HK-2 (cell line): ENCODE results near the gene ITGA3.

Experiments
- DNase-seq: peaks from one replicate; pipeline ENCODE4 v3.0.0-alpha.2; 2018; ENCODE audit not compliant: unreplicated experiment

The ITGA3 gene

GRCh38 chr17:50055426-50056216 is at the start of gene ITGA3:
TSS of gene ITGA3 (plus strand) at chr17:50056110. CDS start at chr17:50056440, 330 bp downstream.
- peak; percentile 96 for DNase-seq

- DNase-seq, result no peak
Observed at GRCh38 chr17:50009282-50009681, 46.6 kb upstream of the ITGA3 start.

GRCh38 chr17:50013079-50013478 is 42.8 kb upstream of the ITGA3 start:
- DNase-seq, result no peak

DNA sequence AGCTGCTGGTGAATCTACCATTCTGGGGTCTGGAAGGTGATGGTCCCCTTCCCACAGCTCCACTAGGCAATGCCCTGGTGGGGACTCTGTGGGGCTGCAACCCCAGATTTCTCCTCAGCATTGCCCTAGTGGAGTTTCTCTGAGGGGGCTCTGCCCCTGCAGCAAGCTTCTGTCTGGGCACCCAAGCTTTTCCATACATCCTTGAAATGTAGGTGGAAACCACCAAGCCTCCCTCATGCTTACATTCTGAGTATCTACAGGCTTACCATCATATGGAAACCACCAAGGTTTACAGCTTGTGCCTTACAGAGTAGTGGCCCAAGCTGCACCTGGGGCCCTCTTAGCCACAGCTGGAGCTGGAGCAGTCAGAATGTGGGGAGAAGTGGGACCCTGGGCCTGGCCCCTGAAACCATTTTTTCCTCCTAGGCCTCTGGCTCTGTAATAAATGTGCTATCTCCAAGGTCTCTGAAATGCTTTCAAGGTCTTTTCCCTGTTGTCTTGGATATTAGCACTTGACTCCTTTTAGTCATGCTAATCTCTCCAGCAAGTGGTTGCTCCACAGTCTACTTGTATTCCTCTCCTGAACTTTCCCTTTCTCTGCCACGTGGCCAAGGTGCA is 41.3 kb upstream of the ITGA3 start:
- DNase-seq, result no peak

DNA sequence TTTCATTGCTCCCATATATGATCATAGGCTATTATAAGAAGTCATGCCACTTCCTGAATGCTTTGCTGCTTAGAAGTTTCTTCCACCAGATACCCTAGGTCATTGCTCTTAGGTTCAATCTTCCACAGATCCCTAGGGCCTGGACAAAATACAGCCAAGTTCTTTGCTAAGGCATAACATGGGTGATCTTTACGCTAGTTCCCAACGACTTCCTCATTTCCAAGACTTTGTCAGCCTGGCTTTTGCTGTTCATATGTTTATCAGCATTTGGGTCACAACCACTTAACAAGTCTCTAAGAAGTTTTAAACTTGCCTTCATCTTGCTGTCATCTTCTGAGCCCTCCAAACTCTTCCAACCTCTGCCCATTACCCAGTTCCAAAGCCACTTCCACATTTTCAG is 40.8 kb upstream of the ITGA3 start:
- DNase-seq, result no peak

GRCh38 chr17:50018909-50019308 is 37.0 kb upstream of the ITGA3 start:
- DNase-seq, result no peak

DNA sequence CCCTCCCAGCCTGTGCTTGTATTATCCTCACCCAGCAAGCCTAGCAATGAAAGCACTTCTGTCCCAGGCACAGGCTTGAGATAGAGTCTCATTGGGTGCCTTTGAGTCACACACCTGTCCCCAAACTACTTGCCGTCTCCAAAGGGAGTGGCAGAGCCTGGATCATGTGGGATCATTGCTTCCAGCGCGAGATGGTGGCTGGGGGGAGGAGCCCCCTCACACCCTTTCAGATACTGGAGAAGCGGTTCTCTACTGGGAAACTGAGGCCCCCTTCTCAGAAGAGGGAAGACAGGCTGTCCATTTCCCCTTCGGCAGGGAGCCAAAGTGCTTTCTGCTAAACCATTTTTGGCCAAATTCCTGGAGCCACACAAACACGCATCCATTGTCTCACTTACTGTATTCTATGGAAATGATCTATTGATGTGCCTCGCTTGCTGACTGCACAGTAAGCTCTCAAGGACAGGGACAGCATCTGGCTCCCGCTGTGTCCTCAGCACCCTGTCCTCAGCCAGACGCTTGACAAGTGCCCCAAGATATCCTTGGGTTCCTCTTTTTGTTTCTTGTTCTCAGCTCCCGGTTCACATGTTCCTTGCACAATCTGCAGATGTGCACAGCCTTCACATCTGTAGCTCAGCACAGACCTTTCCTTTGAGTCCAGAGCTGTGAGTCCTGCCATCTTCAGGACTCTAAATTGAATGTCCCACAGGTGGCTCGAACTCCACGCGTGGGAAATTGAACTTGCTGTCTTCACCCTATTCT is 34.9 kb upstream of the ITGA3 start:
- DNase-seq, result no peak

DNA sequence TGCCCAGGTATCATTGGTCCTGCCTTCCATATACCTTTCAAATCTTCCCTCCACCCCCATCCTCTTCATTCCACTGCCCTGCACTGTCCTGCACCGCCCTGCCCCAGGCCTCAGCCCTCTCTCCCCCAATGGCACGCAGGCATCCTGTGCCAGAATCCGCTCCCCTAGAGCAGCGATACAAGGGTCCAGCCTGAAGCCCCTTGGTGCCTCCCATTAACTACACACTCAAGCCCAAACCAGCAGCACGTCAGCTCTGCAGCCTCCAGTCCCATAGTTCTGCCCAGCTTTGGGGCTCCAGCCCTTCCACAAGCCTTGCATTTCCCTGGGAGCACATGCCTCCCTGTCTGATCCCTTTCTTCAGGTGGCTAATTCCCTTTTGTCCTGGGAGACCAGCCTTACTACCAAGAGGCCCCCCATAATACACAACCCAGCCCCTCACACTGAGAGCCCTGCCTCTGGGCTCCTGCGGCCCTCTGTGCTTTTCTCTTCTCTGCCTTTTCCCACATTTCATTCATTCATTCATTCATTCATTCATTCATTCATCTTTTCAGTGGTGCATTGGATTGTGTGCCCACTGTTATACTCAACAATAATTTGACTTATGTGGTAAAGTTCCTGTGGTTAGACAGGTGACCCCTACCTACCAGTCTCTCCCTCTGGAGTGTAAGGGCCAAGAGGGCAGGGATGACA is 34.1 kb upstream of the ITGA3 start:
- no peak for DNase-seq

GRCh38 chr17:50022463-50023130 is 33.3 kb upstream of the ITGA3 start:
- no peak for DNase-seq

DNA sequence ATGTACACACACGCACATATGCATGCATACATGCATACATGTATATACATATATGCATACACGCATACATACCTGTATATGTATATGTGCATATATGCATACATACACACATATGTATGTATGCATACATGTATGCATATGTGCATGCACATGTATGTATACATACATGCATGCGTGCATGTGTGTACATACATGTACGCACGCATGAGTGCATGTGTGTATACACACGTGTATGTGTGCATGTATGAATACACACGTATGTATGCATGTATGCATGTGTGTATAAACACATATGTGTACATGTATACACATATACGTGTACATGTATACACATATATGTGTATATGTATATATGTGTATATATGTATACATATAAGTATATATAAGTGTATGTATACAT is 32.4 kb upstream of the ITGA3 start:
- DNase-seq, result no peak

DNA sequence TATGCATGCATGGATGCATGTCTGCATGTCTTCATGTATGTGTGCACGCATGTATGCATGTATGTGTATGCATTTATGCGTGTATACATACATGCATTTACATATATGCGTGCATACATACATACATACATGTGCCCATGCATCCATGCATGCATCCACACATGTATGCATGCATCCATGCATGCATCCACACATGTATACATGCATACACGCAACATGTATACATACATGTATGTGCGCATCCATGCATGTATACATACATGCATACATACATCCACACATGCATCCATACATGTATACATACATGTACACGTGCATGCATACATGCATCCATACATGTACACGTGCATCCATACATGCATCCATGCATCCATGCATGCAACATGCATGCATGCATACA is 31.1 kb upstream of the ITGA3 start:
- no peak for DNase-seq

- no peak for DNase-seq
Observed at GRCh38 chr17:50026046-50026675, 29.7 kb upstream of the ITGA3 start.

GRCh38 chr17:50026837-50027171 is 29.1 kb upstream of the ITGA3 start:
- DNase-seq, result peak; percentile 93

- DNase-seq, result peak; percentile 95
Observed at GRCh38 chr17:50027172-50027880, 28.6 kb upstream of the ITGA3 start.

GRCh38 chr17:50027881-50028735 is 27.8 kb upstream of the ITGA3 start:
- DNase-seq, result peak; percentile 97

DNA sequence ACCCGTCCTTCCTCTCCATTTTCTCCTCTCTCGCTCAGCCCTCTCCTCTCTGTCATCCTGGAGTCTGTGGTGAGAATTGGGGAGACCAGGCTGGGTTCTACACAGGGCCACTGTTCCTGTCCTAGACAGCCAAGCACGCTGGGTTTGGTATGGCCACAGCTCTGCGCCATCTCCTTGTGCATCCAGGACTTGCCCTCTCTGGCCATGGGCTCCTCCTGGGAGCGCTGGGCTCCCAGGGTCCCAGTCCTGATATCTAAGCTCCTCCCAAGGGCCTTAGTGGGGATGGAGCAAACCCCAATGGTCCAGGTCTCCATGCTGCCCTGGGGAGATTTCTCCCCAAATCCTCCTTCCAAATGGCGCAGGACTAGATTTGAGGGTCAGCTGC is 27.2 kb upstream of the ITGA3 start:
- DNase-seq, result no peak

DNA sequence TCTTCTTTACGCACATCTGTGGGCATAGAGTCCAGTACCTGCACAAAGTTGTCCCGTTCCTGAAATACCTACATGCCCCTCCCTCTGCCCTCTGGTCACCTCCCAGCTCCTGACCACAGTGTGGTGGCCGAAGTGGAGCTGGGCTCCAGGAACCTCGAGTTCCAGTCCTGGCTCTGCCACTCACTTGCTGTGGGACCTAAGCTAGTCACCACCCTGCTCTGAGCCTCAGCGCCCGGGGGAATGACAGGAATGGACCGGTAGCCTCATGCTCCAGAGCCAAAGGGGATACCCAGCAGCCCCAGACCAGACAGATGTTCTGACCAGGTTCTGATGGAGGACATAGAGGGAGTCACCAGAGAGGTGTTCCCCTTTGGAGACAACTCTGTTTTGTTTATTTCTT is 26.7 kb upstream of the ITGA3 start:
- DNase-seq, result no peak

GRCh38 chr17:50033316-50033715 is 22.6 kb upstream of the ITGA3 start:
- DNase-seq, result no peak

GRCh38 chr17:50034498-50035364 is 21.2 kb upstream of the ITGA3 start:
- DNase-seq, result no peak
